H9 (cell line): ENCODE measurements around the gene CTSH. TPM values are rescaled to one million over a fixed set of nuclear protein-coding genes. Genes with fewer than 3 reads are reported as not detected.

Source experiments
- DNase-seq: peaks from one replicate; pipeline ENCODE4 v3.0.0-alpha.2; 2017
- H2AFZ ChIP-seq: one replicate; pipeline ENCODE4 v1.6.1; 2013; ENCODE audit warnings: mild to moderate bottlenecking, low read length, control low read depth, moderate library complexity
- H2AK5ac ChIP-seq: 2 replicates; pipeline ENCODE4 v1.6.1; 2013; ENCODE audit warnings: low read length, control low read depth, mixed read lengths; ENCODE audit not compliant: insufficient read length
- H2BK120ac ChIP-seq: one replicate; pipeline ENCODE4 v1.6.1; 2013; ENCODE audit warnings: low read depth, mild to moderate bottlenecking, low read length, control low read depth, inconsistent platforms; ENCODE audit not compliant: poor library complexity, severe bottlenecking
- H2BK12ac ChIP-seq: 2 replicates; pipeline ENCODE4 v1.6.1; 2013; ENCODE audit warnings: low read length, control low read depth, mixed read lengths, low read depth; ENCODE audit not compliant: insufficient read length
- H2BK15ac ChIP-seq: 2 replicates; pipeline ENCODE4 v1.6.1; 2013; ENCODE audit warnings: low read depth, low read length, control low read depth
- H2BK20ac ChIP-seq: one replicate; pipeline ENCODE4 v1.6.1; 2013; ENCODE audit warnings: low read depth, mild to moderate bottlenecking, low read length, control low read depth, inconsistent platforms; ENCODE audit not compliant: poor library complexity, severe bottlenecking
- H2BK5ac ChIP-seq: 2 replicates; pipeline ENCODE4 v1.6.1; 2013; ENCODE audit warnings: low read length, control low read depth, mixed read lengths; ENCODE audit not compliant: insufficient read length
- H3K14ac ChIP-seq: 2 replicates; pipeline ENCODE4 v1.6.1; 2013; ENCODE audit warnings: low read length, control low read depth; ENCODE audit not compliant: insufficient read depth
- H3K18ac ChIP-seq: 2 replicates; pipeline ENCODE4 v1.6.1; 2013; ENCODE audit warnings: low read depth, mild to moderate bottlenecking, mixed read lengths, low read length, control low read depth; ENCODE audit not compliant: insufficient read length
- H3K23ac ChIP-seq: 2 replicates; pipeline ENCODE4 v1.6.1; 2013; ENCODE audit warnings: low read length, control low read depth, mixed read lengths, low read depth; ENCODE audit not compliant: insufficient read length
- H3K23me2 ChIP-seq: 2 replicates; pipeline ENCODE4 v1.6.1; 2013; ENCODE audit warnings: low read depth, mild to moderate bottlenecking, mixed read lengths, low read length, control low read depth; ENCODE audit not compliant: insufficient read length, poor library complexity, severe bottlenecking
- H3K27ac ChIP-seq: 2 replicates; pipeline ENCODE4 v1.5.1; 2013; ENCODE audit warnings: low read length, control low read depth, mixed read lengths, low read depth; ENCODE audit not compliant: insufficient read length
- H3K27me3 ChIP-seq: 2 replicates; pipeline ENCODE4 v1.6.1; 2013; ENCODE audit warnings: low read length, control low read depth, inconsistent platforms; ENCODE audit not compliant: insufficient read depth
- H3K4ac ChIP-seq: 2 replicates; pipeline ENCODE4 v1.6.1; 2013; ENCODE audit warnings: low read depth, mild to moderate bottlenecking, control low read depth, inconsistent platforms, low read length, moderate library complexity
- H3K4me1 ChIP-seq: 2 replicates; pipeline ENCODE4 v1.6.1; 2013; ENCODE audit warnings: low read length, control low read depth, inconsistent platforms; ENCODE audit not compliant: insufficient read depth
- H3K4me2 ChIP-seq: 2 replicates; pipeline ENCODE4 v1.6.1; 2013; ENCODE audit warnings: low read length, control low read depth, mixed read lengths; ENCODE audit not compliant: insufficient read length, insufficient read depth
- H3K56ac ChIP-seq: 2 replicates; pipeline ENCODE4 v1.6.1; 2013; ENCODE audit warnings: low read depth, mild to moderate bottlenecking, mixed read lengths, low read length, control low read depth; ENCODE audit not compliant: insufficient read length
- H3K79me1 ChIP-seq: 2 replicates; pipeline ENCODE4 v1.6.1; 2013; ENCODE audit warnings: low read depth, mild to moderate bottlenecking, moderate library complexity, low read length, control low read depth, inconsistent platforms; ENCODE audit not compliant: insufficient read depth, poor library complexity, severe bottlenecking
- H3K79me2 ChIP-seq: 2 replicates; pipeline ENCODE4 v1.6.1; 2013; ENCODE audit warnings: low read length, control low read depth, inconsistent platforms; ENCODE audit not compliant: insufficient read depth
- H3K9ac ChIP-seq: 2 replicates; pipeline ENCODE4 v1.6.1; 2013; ENCODE audit warnings: low read length, control low read depth, mixed read lengths; ENCODE audit not compliant: insufficient read length; ENCODE audit errors: extremely low read depth
- H3K9me3 ChIP-seq: one replicate; pipeline ENCODE4 v1.6.1; 2013; ENCODE audit warnings: low read depth, low read length, inconsistent platforms; ENCODE audit not compliant: control insufficient read depth
- H3T11ph ChIP-seq: one replicate; pipeline ENCODE4 v1.6.1; 2013; ENCODE audit warnings: mild to moderate bottlenecking, low read length, control low read depth, inconsistent platforms
- H4K20me1 ChIP-seq: one replicate; pipeline ENCODE4 v1.6.1; 2013; ENCODE audit not compliant: control insufficient read depth, insufficient read length, insufficient read depth
- H4K5ac ChIP-seq: 2 replicates; pipeline ENCODE4 v1.6.1; 2013; ENCODE audit warnings: low read depth, mild to moderate bottlenecking, mixed read lengths, low read length, control low read depth; ENCODE audit not compliant: insufficient read length
- H4K8ac ChIP-seq: replicated peaks from 2 replicates; pipeline ENCODE4 v1.6.1; 2013; ENCODE audit warnings: low read length, control low read depth, mixed read lengths, low read depth; ENCODE audit not compliant: insufficient read length
- H4K91ac ChIP-seq: 2 replicates; pipeline ENCODE4 v1.6.1; 2013; ENCODE audit warnings: low read depth, mild to moderate bottlenecking, moderate library complexity, mixed read lengths, low read length, control low read depth; ENCODE audit not compliant: insufficient read length
- H3K27ac Mint-ChIP-seq, 3 experiments: 2 replicates in 2 of 3; 3 replicates in 1 of 3; pipeline ENCODE4 v1.8.0; 2020 to 2021; ENCODE audit warnings: mixed read lengths in 3 of 3, mild to moderate bottlenecking in 1 of 3, moderate library complexity in 1 of 3
- H3K27me3 Mint-ChIP-seq: 2 replicates; pipeline ENCODE4 v1.8.0; 2021; ENCODE audit warnings: low read depth, mild to moderate bottlenecking, moderate library complexity, mixed read lengths
- H3K36me3 Mint-ChIP-seq, 3 experiments: 2 replicates in 2 of 3; 3 replicates in 1 of 3; pipeline ENCODE4 v1.8.0; 2020 to 2021; ENCODE audit warnings: low read depth in 3 of 3, mixed read lengths in 3 of 3; ENCODE audit not compliant: insufficient read depth in 1 of 3
- H3K4me1 Mint-ChIP-seq, 2 experiments: 2 replicates each; pipeline ENCODE4 v1.8.0; 2020; ENCODE audit warnings: mixed read lengths in 2 of 2
- H3K4me3 Mint-ChIP-seq, 2 experiments: 2 replicates in 1 of 2; 3 replicates in 1 of 2; pipeline ENCODE4 v1.8.0; 2020 to 2021; ENCODE audit warnings: mild to moderate bottlenecking in 2 of 2, mixed read lengths in 2 of 2, moderate library complexity in 1 of 2
- H3K9me3 Mint-ChIP-seq, 2 experiments: 2 replicates in 1 of 2; 3 replicates in 1 of 2; pipeline ENCODE4 v1.8.0; 2020; ENCODE audit warnings: mild to moderate bottlenecking in 2 of 2, mixed read lengths in 2 of 2, moderate library complexity in 1 of 2
- WGBS: extraction: QIAGEN DNeasy Blood & Tissue Kit; methylation state at CpG from one replicate; pipeline ENCODE4 v1.1.7; 2013; ENCODE audit warnings: missing lambda C conversion rate, low lambda C conversion rate, mixed read lengths; ENCODE audit not compliant: insufficient read length; ENCODE audit errors: extremely low coverage; 5-methylcytosine and 5-hydroxymethylcytosine counted together
- total RNA-seq: library from RNA; stranded (reverse); gene quantifications from 2 replicates; pipeline ENCODE4 v1.2.1, GENCODE V29; 2021
- TF ChIP-seq, protein P1 (sequence below): fragments of 200-600 bp; sonication (generic); conservative IDR thresholded peaks from 3 replicates; pipeline ENCODE4 v1.8.0; 2021; ENCODE audit warnings: antibody characterized with exemption, mild to moderate bottlenecking

The CTSH gene
- total RNA-seq, 1 experiment from 2014 or later, result 15.5 TPM

DNA sequence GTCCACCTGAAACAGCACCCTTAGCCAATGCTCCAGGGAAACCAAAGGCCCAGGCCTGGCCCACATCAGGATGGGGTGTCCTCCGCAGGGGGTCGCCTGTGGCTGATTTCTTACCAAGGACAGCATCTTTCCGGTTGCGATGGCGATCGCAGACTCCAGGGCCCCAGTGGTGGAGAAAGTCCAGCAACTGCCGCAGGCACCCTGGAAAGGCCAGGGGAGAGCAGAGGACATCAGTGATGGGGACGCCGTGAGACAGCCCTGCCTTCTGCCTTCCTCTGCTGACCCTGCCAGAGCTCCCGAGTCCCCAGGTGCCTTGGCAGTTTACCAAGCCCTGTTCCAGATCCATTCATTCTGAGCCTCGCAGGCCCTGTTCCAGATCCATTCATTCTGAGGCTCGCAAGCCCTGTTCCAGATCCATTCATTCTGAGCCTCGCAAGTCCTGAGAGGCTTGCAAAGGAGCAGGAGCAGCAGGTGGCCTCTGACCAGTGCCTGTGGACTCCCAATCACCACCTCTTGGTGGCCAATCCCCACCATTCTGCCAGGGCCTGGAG lies 12.5 kb downstream of the CTSH start:
- Histone ChIP-seq H2AK5ac (no peak overlapping the region), H3K79me2 (no peaks in the 10 kb centered on the region), H3K9me3 (no peaks in the 10 kb centered on the region), H4K5ac (no peak overlapping the region), H4K20me1 (no peaks in the 10 kb centered on the region), H2BK20ac (no peak overlapping the region), H3K14ac (no peak overlapping the region), H2BK5ac (no peak overlapping the region), H3K18ac (no peak overlapping the region), H4K91ac (no peak overlapping the region), H3K79me1 (no peaks in the 10 kb centered on the region), H4K8ac (no peak overlapping the region), H3T11ph (no peak overlapping the region), H3K27me3 (no peaks in the 10 kb centered on the region), H3K56ac (no peak overlapping the region), H3K23ac (no peak overlapping the region), H2BK120ac (no peak overlapping the region), H2BK12ac (no peak overlapping the region), H2BK15ac (no peak overlapping the region), H3K4me2 (no peak overlapping the region), H3K4me1 (no peaks in the 10 kb centered on the region), H2AFZ (no peak overlapping the region), H3K27ac (no peak overlapping the region), H3K9ac (no peak overlapping the region), H3K23me2 (no peaks in the 10 kb centered on the region), H3K4ac (no peak overlapping the region)
- Mint-ChIP-seq H3K9me3 (no peaks in the 10 kb centered on the region; a peak in 1 of 5 replicates), H3K4me1 (peaks cover 4% of the 10 kb centered on the region in 2 experiments; a peak in 2 of 4 replicates), H3K27me3 (peaks cover 7% of the 10 kb centered on the region), H3K4me3 (no peak overlapping the region; a peak in 1 of 5 replicates), H3K36me3 (peaks cover 0 to 3% (median 0%) of the 10 kb centered on the region in 3 experiments; a peak in 4 of 7 replicates), H3K27ac (no peak overlapping the region)
- no CpG with 5 or more reads among the region's 13 CpGs for WGBS
- DNase-seq, result no peak
- TF ChIP-seq, protein P1, sequence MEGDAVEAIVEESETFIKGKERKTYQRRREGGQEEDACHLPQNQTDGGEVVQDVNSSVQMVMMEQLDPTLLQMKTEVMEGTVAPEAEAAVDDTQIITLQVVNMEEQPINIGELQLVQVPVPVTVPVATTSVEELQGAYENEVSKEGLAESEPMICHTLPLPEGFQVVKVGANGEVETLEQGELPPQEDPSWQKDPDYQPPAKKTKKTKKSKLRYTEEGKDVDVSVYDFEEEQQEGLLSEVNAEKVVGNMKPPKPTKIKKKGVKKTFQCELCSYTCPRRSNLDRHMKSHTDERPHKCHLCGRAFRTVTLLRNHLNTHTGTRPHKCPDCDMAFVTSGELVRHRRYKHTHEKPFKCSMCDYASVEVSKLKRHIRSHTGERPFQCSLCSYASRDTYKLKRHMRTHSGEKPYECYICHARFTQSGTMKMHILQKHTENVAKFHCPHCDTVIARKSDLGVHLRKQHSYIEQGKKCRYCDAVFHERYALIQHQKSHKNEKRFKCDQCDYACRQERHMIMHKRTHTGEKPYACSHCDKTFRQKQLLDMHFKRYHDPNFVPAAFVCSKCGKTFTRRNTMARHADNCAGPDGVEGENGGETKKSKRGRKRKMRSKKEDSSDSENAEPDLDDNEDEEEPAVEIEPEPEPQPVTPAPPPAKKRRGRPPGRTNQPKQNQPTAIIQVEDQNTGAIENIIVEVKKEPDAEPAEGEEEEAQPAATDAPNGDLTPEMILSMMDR, result no peak
